Stimulated activated naive CD8-positive, alpha-beta T cell treated with anti-CD3 and anti-CD28 coated beads, Interleukin-15, Interleukin-2, amounts not matched to agents 100 ng/mL and 50 ng/mL, for 24 hours (primary cell): Measurements from ENCODE around the gene EEF2.

ENCODE experiments used
- H3K27ac Mint-ChIP-seq: one replicate; pipeline ENCODE4 v1.8.0; 2021; ENCODE audit warnings: mild to moderate bottlenecking, mixed read lengths
- H3K27me3 Mint-ChIP-seq: one replicate; pipeline ENCODE4 v1.8.0; 2021; ENCODE audit warnings: mixed read lengths
- H3K36me3 Mint-ChIP-seq: one replicate; pipeline ENCODE4 v1.8.0; 2021; ENCODE audit warnings: low read depth, mixed read lengths
- H3K4me1 Mint-ChIP-seq: one replicate; pipeline ENCODE4 v1.8.0; 2021; ENCODE audit warnings: low read depth, mixed read lengths
- H3K4me3 Mint-ChIP-seq: one replicate; pipeline ENCODE4 v1.8.0; 2021; ENCODE audit warnings: mild to moderate bottlenecking, mixed read lengths
- H3K9me3 Mint-ChIP-seq: one replicate; pipeline ENCODE4 v1.8.0; 2021; ENCODE audit warnings: mixed read lengths

EEF2 gene

DNA sequence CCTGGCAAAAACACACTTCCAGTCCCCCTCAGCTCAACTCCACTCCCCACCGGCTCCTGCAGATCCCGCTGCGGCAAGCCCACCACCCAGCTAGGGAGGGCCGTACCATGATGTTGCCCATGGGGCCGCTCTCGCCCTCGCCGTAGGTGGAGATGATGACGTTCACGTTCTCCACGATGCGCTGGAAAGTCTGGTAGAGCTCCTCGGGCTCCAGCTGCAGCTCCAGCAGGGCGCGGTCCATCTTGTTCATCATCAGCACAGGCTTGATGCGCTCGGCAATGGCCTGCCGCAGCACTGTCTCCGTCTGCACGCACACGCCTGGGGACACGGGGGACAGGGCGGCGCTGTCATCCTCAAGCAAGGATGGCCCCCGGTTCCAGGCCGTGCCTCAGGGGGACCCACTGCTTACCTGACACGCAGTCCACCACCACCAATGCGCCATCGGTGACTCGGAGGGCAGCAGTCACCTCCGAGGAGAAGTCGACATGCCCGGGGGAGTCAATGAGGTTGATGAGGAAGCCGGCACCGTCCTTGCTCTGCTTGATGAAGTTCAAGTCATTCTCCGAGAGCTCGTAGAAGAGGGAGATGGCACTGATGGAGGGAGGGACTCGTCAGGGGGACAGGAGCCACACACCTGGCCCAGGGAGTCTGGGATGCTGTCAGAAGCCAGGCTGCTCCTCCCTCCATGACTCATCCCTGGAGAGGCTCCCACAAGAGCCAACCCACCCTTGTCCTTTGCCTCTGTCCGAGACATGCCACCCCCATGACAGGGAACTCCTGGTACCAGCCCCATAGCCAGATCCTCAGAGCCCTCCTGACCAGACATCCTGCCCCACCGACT is 2.3 kb downstream of the EEF2 start:
- peak overlapping the region; percentile 100 for H3K27ac Mint-ChIP-seq
- peak overlapping the region; percentile 98 for H3K4me3 Mint-ChIP-seq
- peaks cover 80% of the 10 kb centered on the region for H3K4me1 Mint-ChIP-seq
- H3K9me3 Mint-ChIP-seq: no peaks in the 10 kb centered on the region
- no peaks in the 10 kb centered on the region for H3K27me3 Mint-ChIP-seq
- peaks cover 68% of the 10 kb centered on the region for H3K36me3 Mint-ChIP-seq

GRCh38 chr19:3981736-3982681 is 3.3 kb downstream of the EEF2 start:
- Mint-ChIP-seq H3K9me3 (no peaks in the 10 kb centered on the region), H3K36me3 (peaks cover 77% of the 10 kb centered on the region), H3K27me3 (no peaks in the 10 kb centered on the region), H3K4me3 (peak overlapping the region; percentile 98), H3K27ac (peak overlapping the region; percentile 100), H3K4me1 (peaks cover 78% of the 10 kb centered on the region)

DNA sequence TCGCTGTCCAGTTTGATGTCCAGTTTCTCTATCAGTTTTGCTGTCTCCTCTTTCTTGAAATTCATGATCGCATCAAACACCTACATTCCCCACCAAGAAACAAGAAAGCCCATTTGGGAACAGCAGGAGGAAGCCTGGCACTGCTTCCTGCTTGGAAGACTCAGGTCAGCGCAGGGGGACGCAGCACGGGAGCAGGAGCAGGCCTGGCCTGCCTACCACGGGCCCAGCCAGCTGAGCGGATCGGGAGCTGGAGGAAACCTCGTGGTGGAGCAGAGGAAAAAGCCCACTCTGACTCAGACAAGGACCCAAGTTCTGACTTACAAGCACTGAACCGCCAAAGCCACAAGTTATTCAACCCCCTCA is 3.9 kb downstream of the EEF2 start:
- H3K4me1 Mint-ChIP-seq: peaks cover 75% of the 10 kb centered on the region
- H3K27me3 Mint-ChIP-seq: no peaks in the 10 kb centered on the region
- peak overlapping the region; percentile 98 for H3K4me3 Mint-ChIP-seq
- H3K27ac Mint-ChIP-seq: peak overlapping the region; percentile 85
- H3K9me3 Mint-ChIP-seq: no peaks in the 10 kb centered on the region
- peaks cover 83% of the 10 kb centered on the region for H3K36me3 Mint-ChIP-seq

DNA sequence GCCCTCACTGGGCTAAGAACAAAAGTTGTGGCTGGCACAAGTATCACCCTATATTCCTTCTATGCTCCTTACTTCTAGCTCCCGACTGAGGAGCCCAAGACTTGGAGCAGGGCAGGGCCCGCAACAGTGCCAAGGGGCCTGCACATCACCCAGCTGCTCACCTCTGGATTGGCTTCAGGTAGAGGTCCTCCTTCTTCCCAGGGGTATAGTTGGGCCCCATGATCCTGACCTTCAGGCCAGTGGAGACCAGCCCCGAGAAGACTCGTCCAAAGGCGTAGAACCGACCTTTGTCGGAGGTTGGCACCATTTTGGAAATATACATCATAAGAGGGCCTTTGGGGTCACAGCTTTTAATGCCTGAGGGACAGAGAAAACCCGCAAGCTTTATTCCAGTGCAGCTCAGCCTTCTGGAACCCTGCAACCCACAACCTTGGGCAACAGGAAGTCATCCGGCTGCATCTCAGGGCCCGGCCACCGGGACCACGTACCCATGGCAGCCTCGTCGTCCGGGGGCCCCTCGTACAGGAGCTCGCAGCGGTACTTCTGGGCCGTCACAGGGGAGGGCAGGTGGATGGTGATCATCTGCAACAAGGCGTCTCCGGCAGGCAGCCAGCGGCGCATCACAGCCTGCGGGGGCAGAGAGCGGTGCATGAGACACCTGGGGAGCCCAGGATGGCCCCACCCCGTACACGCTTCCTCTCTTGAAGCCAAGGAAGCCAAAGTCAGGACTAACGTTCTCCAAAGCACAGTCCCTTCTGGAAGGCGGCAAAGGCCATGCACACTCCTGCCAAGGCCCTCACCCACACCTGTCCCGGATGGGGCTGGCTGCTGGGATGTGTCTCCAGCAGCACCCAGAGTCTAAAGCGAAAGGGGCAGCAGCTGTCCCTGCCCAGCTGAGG is 4.7 kb downstream of the EEF2 start:
- Mint-ChIP-seq H3K9me3 (no peaks in the 10 kb centered on the region), H3K36me3 (peaks cover 90% of the 10 kb centered on the region), H3K27me3 (no peaks in the 10 kb centered on the region), H3K27ac (peak overlapping the region; percentile 85), H3K4me1 (peaks cover 69% of the 10 kb centered on the region), H3K4me3 (peak overlapping the region; percentile 20)

DNA sequence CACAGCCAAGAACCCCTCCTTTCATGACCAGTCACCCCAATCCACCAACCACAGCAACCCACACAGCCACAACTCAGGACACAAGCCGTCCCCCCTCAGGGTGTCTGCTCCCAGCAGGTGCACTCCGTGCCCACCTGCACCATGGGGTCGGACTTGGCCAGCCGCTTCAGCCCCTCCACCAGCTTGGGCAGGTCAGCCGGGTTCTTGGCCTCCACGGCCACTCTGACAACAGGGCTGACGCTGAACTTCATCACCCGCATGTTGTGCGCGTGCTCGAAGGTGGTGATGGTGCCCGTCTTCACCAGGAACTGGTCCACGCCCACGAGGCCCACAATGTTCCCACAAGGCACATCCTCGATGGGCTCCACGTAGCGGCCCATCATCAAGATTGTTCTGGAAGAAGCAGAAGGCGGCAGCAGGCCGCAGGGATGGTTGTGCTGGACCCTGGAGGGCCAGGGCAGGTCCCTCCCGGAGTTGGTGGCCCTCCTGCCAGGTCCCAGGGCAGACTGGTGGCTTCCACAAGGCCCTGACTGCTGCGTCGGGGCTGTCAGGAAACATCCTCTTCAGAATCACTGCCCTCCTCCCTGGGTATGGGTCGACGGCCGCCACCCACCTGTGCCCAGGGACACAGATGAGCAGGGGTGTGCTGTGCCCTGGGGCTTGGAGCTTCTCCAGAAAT is 5.5 kb downstream of the EEF2 start:
- peaks cover 90% of the 10 kb centered on the region for H3K36me3 Mint-ChIP-seq
- peaks cover 64% of the 10 kb centered on the region for H3K4me1 Mint-ChIP-seq
- H3K27me3 Mint-ChIP-seq: no peaks in the 10 kb centered on the region
- H3K9me3 Mint-ChIP-seq: no peaks in the 10 kb centered on the region
- H3K4me3 Mint-ChIP-seq: peak overlapping the region; percentile 30
- peak overlapping the region; percentile 71 for H3K27ac Mint-ChIP-seq

- Mint-ChIP-seq H3K9me3 (no peaks in the 10 kb centered on the region), H3K27me3 (no peaks in the 10 kb centered on the region), H3K27ac (peak overlapping the region; percentile 71), H3K4me3 (peak overlapping the region; percentile 30), H3K36me3 (peaks cover 85% of the 10 kb centered on the region), H3K4me1 (peaks cover 59% of the 10 kb centered on the region)
Measured at GRCh38 chr19:3979289-3979673, 6.0 kb downstream of the EEF2 start.

DNA sequence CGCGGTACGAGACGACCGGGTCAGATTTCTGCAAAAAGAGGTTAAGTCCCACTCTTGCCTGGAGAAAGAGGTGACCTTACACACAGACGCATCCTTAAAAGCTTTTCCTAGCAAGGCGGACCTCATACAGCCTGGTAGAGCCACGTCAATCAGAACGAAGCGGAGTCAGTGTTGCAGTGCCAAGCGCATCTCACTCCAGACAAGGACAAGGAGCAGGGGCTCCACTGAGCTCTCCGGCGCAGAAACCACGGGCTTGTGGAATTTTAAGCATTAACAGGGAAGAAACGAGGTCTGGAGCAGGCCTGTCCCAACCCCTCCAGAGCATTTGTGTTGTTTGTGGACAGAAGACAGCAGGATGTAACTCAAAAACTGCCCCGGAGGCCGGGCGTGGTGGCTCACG is 7.1 kb downstream of the EEF2 start:
- Mint-ChIP-seq H3K4me1 (peaks cover 47% of the 10 kb centered on the region), H3K4me3 (peak overlapping the region; percentile 51), H3K27me3 (no peaks in the 10 kb centered on the region), H3K36me3 (peaks cover 74% of the 10 kb centered on the region), H3K9me3 (no peaks in the 10 kb centered on the region), H3K27ac (peak overlapping the region; percentile 67)

DNA sequence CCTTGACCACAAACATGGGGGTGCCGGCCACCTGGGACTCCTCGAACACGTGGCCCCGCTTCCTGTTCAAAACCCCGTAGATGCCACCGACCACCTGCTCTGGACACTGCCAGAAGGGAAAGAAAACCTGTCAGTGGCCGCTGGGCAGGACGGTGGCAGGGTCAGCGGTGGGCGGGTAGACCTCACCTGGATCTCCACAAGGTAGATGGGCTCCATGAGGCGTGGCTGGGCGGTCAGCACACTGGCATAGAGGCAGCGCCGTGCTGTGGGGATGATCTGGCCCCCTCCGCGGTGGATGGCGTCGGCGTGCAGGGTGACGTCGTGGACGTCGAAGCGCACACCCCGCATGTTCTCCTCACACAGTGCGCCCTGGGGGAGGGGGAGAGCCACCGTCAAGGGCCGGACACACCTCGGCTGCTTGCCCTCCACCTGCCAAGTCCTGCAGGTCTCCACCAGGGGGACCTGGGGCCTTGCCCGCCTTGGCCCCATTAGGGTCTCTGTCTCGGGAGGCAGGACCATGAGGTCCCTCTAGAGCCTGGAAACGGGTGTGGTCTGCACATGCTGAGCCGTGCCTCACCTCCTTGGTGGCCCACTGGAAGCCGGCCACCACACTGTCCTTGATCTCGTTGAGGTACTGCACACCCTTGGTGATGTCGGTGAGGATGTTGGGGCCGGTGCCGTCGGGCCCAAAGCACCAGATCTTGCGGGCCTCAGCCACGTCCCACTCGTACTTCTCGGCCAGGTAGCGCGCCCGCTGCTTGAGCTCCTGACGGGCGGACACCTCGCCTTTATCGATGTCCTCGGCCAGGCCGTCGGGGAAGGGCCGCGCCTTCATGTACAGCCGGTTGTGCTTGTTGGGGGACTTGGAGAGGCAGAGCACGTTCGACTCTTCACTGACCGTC is 7.8 kb downstream of the EEF2 start:
- H3K4me3 Mint-ChIP-seq: peak overlapping the region; percentile 51
- no peaks in the 10 kb centered on the region for H3K27me3 Mint-ChIP-seq
- peaks cover 67% of the 10 kb centered on the region for H3K36me3 Mint-ChIP-seq
- H3K4me1 Mint-ChIP-seq: peaks cover 41% of the 10 kb centered on the region
- H3K9me3 Mint-ChIP-seq: no peaks in the 10 kb centered on the region
- H3K27ac Mint-ChIP-seq: peak overlapping the region; percentile 67

GRCh38 chr19:3976495-3977241 is 8.6 kb downstream of the EEF2 start:
- H3K9me3 Mint-ChIP-seq: no peaks in the 10 kb centered on the region

GRCh38 chr19:3975637-3976087 is 9.6 kb downstream of the EEF2 start:
- no peaks in the 10 kb centered on the region for H3K9me3 Mint-ChIP-seq
- H3K36me3 Mint-ChIP-seq: peaks cover 51% of the 10 kb centered on the region
- peaks cover 28% of the 10 kb centered on the region for H3K4me1 Mint-ChIP-seq
- H3K27ac Mint-ChIP-seq: peak overlapping the region; percentile 49
- peak overlapping the region; percentile 30 for H3K4me3 Mint-ChIP-seq
- no peaks in the 10 kb centered on the region for H3K27me3 Mint-ChIP-seq

More at GRCh38 chr19:3976495-3977241, 8.6 kb downstream of the EEF2 start:
- H3K36me3 Mint-ChIP-seq: peaks cover 59% of the 10 kb centered on the region
- H3K4me1 Mint-ChIP-seq: peaks cover 33% of the 10 kb centered on the region
- no peaks in the 10 kb centered on the region for H3K27me3 Mint-ChIP-seq
- peak overlapping the region; percentile 36 for H3K27ac Mint-ChIP-seq
- H3K4me3 Mint-ChIP-seq: no peak overlapping the region

DNA sequence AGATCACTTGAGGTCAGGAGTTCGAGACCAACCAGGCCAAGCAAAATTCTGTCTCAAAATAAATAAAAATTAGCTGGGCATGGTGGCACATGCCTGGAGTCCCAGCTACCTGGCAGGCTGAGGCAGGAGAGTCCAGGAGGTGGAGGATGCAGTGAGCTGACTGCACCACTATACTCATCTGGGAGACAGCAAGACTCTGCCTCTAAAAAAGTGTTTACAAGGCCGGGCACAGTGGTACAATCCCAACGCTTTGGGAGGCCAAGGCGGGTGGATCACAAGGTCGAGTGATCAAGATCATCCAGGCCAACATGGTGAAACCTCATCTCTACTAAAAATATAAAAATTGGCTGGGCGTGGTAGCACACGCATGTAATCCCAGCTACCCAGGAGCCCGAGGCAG is 10.1 kb downstream of the EEF2 start:
- H3K4me1 Mint-ChIP-seq: peaks cover 33% of the 10 kb centered on the region
- no peak overlapping the region for H3K27ac Mint-ChIP-seq
- peaks cover 46% of the 10 kb centered on the region for H3K36me3 Mint-ChIP-seq
- H3K27me3 Mint-ChIP-seq: no peaks in the 10 kb centered on the region
- H3K4me3 Mint-ChIP-seq: no peak overlapping the region
- H3K9me3 Mint-ChIP-seq: no peaks in the 10 kb centered on the region

GRCh38 chr19:3970808-3971598 is 14.3 kb downstream of the EEF2 start, which contains the start of gene DAPK3:
DAPK3 (minus strand) TSS chr19:3971099; CDS start chr19:3969735, 1,364 bp downstream.
- Mint-ChIP-seq H3K27ac (peak within 1 kb of the TSS; percentile 85), H3K9me3 (no peaks in the 10 kb centered on the region), H3K36me3 (peaks cover 28% of the 10 kb centered on the region), H3K4me3 (peak within 1 kb of the TSS; percentile 91), H3K27me3 (no peaks in the 10 kb centered on the region), H3K4me1 (peaks cover 26% of the 10 kb centered on the region)
